HepG2 (cell line): ENCODE data around the gene GALNT17. TPM values are rescaled to one million over a fixed set of nuclear protein-coding genes. Genes with fewer than 3 reads are reported as not detected.

Experiments used
- ATAC-seq: fragments of 200-7000 bp; cut with Tn5 transposase; 3 replicates; pipeline ENCODE4 v1.9.1; 2020; ENCODE audit warnings: mild to moderate bottlenecking, moderate library complexity
- BruUV-seq: library from RNA; stranded (reverse); fragments of 400-500 nt; replicated peaks from 2 replicates; lab custom pipeline; 2021; lab: Mats Ljungman, UMichigan
- CTCF ChIA-PET: fragments of 300-600 bp; formaldehyde crosslinking; extraction: SDS; loops from one replicate; lab custom pipeline; 2021; ENCODE audit warnings: low total read pairs, inconsistent platforms, low intra/inter-chr PET ratio; lab: Yijun Ruan, JAX
- POLR2A ChIA-PET: fragments of 350-600 bp; sonication (Branson Sonifier 250); formaldehyde crosslinking; loops from one replicate; lab custom pipeline; 2020; ENCODE audit warnings: antibody characterized with exemption, inconsistent platforms; lab: Yijun Ruan, JAX
- DNase-seq: peaks from one replicate; pipeline ENCODE4 v3.0.0-alpha.2; 2015; ENCODE audit warnings: low spot score
- FAIRE-seq: peaks from 3 replicates; lab custom pipeline; 2011; peaks lifted over from hg19 to GRCh38; lab: Jason Lieb, UNC
- H2AFZ ChIP-seq: one replicate; pipeline ENCODE4 v1.6.1; 2011; ENCODE audit warnings: low read length, inconsistent platforms
- H3K27ac ChIP-seq: fragments of 300-600 bp; 3 replicates; pipeline ENCODE4 v1.8.0; 2011; ENCODE audit warnings: mixed run types, mild to moderate bottlenecking, mixed read lengths, low read length, inconsistent platforms; ENCODE audit not compliant: insufficient read depth; ENCODE audit errors: extremely low read length
- H3K27me3 ChIP-seq, 2 experiments: fragments of 200-600 bp in 1 of 2; 2 replicates in 1 of 2; 3 replicates in 1 of 2; pipeline versions ENCODE4 v1.6.0 to v1.8.0; 2011; ENCODE audit warnings: low read length in 2 of 2, mild to moderate bottlenecking in 2 of 2, moderate library complexity in 2 of 2, inconsistent platforms in 1 of 2; ENCODE audit not compliant: insufficient read depth in 2 of 2, control insufficient read depth in 1 of 2
- H3K36me3 ChIP-seq, 2 experiments: fragments of 200-600 bp in 1 of 2; replicated peaks in 1 of 2; 2 replicates in 1 of 2; 3 replicates in 1 of 2; pipeline versions ENCODE4 v1.5.1 to v1.8.0; 2011; ENCODE audit warnings: low read length in 2 of 2, inconsistent platforms in 1 of 2; ENCODE audit not compliant: insufficient read depth in 2 of 2, control insufficient read depth in 1 of 2
- H3K4me1 ChIP-seq: 2 replicates; pipeline ENCODE4 v1.5.1; 2012; ENCODE audit warnings: low read length, inconsistent platforms; ENCODE audit not compliant: insufficient read depth
- H3K4me2 ChIP-seq: 2 replicates; pipeline ENCODE4 v1.6.0; 2011; ENCODE audit warnings: low read depth, low read length, inconsistent platforms
- H3K4me3 ChIP-seq, 3 experiments: fragments of 200-600 bp in 1 of 3; sonication (generic), shearing (Covaris generic) in 1 of 3; replicated peaks in 1 of 3; 2 replicates each; pipeline ENCODE4 v1.5.1; 2011 to 2016; ENCODE audit warnings: low read length in 3 of 3, inconsistent platforms in 2 of 3, low read depth in 2 of 3, mild to moderate bottlenecking in 2 of 3, control low read depth in 1 of 3, mixed read lengths in 1 of 3; ENCODE audit not compliant: insufficient read depth in 1 of 3
- H3K79me2 ChIP-seq: one replicate; pipeline ENCODE4 v1.6.1; 2011; ENCODE audit warnings: low read length, inconsistent platforms; ENCODE audit not compliant: insufficient read depth
- H3K9ac ChIP-seq: 2 replicates; pipeline ENCODE4 v1.6.0; 2011; ENCODE audit warnings: mild to moderate bottlenecking, low read depth, low read length, inconsistent platforms; ENCODE audit not compliant: insufficient read depth
- H3K9me3 ChIP-seq: 2 replicates; pipeline ENCODE4 v1.5.1; 2012; ENCODE audit warnings: mild to moderate bottlenecking, low read length
- H4K20me1 ChIP-seq: 2 replicates; pipeline ENCODE4 v1.6.0; 2011; ENCODE audit warnings: inconsistent platforms, mild to moderate bottlenecking, low read length, moderate library complexity; ENCODE audit not compliant: insufficient read depth
- CENPBD1 ChIP-seq: sonication (generic); formaldehyde crosslinking; IDR thresholded peaks from 2 replicates; pipeline ENCODE4 v1.8.0; 2022; ENCODE audit warnings: missing genetic modification reagents, low read depth, mild to moderate bottlenecking, borderline replicate concordance
- HMGXB4 ChIP-seq, 2 experiments: sonication (generic) in 1 of 2; formaldehyde crosslinking in 1 of 2; IDR thresholded peaks; 2 replicates each; pipeline versions ENCODE4 v1.4.0 to v1.6.1; 2018 to 2020; ENCODE audit warnings: missing genetic modification reagents in 2 of 2, borderline replicate concordance in 1 of 2, low read depth in 1 of 2, mild to moderate bottlenecking in 1 of 2, missing biosample characterization in 1 of 2
- KAT8 ChIP-seq: IDR thresholded peaks from 2 replicates; pipeline ENCODE4 v1.6.1; 2016; ENCODE audit warnings: missing genetic modification reagents, missing compliant biosample characterization
- KDM4B ChIP-seq: sonication (generic); formaldehyde crosslinking; IDR thresholded peaks from 2 replicates; pipeline ENCODE4 v1.4.0; 2020; ENCODE audit warnings: missing genetic modification reagents
- MATR3 ChIP-seq: sonication (generic); formaldehyde crosslinking; IDR thresholded peaks from 2 replicates; pipeline ENCODE4 v1.4.0; 2020; ENCODE audit warnings: missing genetic modification reagents
- NBN ChIP-seq: fragments of 450-650 bp; conservative IDR thresholded peaks from 2 replicates; pipeline ENCODE4 v1.6.1; 2017
- NFE2L2 ChIP-seq: fragments of 150-350 bp; IDR thresholded peaks from 2 replicates; pipeline ENCODE4 v1.6.1; 2014; ENCODE audit warnings: low read length
- REXO4 ChIP-seq: sonication (generic); formaldehyde crosslinking; IDR thresholded peaks from 2 replicates; pipeline ENCODE4 v1.8.0; 2022; ENCODE audit warnings: missing genetic modification reagents, mild to moderate bottlenecking, borderline replicate concordance
- SP2 ChIP-seq: sonication (generic); formaldehyde crosslinking; IDR thresholded peaks from 2 replicates; pipeline ENCODE4 v1.5.1; 2020; ENCODE audit warnings: mild to moderate bottlenecking, missing genetic modification reagents
- ZNF121 ChIP-seq: sonication (generic); formaldehyde crosslinking; IDR thresholded peaks from 2 replicates; pipeline ENCODE4 v1.5.0; 2020; ENCODE audit warnings: mild to moderate bottlenecking, missing genetic modification reagents
- ZNF142 ChIP-seq: sonication (generic); formaldehyde crosslinking; IDR thresholded peaks from 2 replicates; pipeline ENCODE4 v1.4.0; 2020; ENCODE audit warnings: missing genetic modification reagents
- ZNF567 ChIP-seq: sonication (generic); formaldehyde crosslinking; IDR thresholded peaks from 2 replicates; pipeline ENCODE4 v1.8.1; 2023; ENCODE audit warnings: mild to moderate bottlenecking, missing genetic modification reagents, borderline replicate concordance
- WGBS: methylation state at CpG from one replicate; pipeline ENCODE4 v1.1.6; 2017; ENCODE audit warnings: low lambda C conversion rate; 5-methylcytosine and 5-hydroxymethylcytosine counted together
- in situ Hi-C: cut with HindIII; loops from 2 replicates; pipeline ENCODE4 v1.10.0; 2017; ENCODE audit warnings: low pct_unique_long_range_greater_than_20kb; ENCODE audit not compliant: extremely low pct_ligation_motif_present
- intact Hi-C: fragments of 100-400 bp; cut with micrococcal nuclease; formaldehyde crosslinking; loops from one replicate; pipeline ENCODE4 v1.10.0; 2022; ENCODE audit not compliant: unreplicated experiment
- polyA plus RNA-seq, 8 experiments: library from polyadenylated mRNA; depleted of rRNA in 3 of 8; stranded (reverse) in 7 of 8; unstranded in 1 of 8; fragments of >200 nt; fragmentation: Illumina TruSeq in 4 of 8; extraction: Trizol in 4 of 8; gene quantifications; 2 replicates each; pipeline versions ENCODE4 v1.2.1 to v1.2.3, GENCODE V29; 2011 to 2016; ENCODE audit warnings: low read depth in 4 of 8, missing spikeins in 1 of 8, mixed read lengths in 1 of 8; ENCODE audit not compliant: insufficient read depth in 1 of 8
- total RNA-seq, 5 experiments: library from RNA; depleted of rRNA; stranded (reverse); fragments of >200 nt; fragmentation: Illumina TruSeq; extraction: Trizol; gene quantifications; 2 replicates each; pipeline ENCODE4 v1.2.3, GENCODE V29; 2016; ENCODE audit warnings: low read depth in 1 of 5

The GALNT17 gene
- total and polyA plus RNA-seq, 2 of the 13 experiments (the other 11 are each of a cell fraction or from before 2014, with no cell fraction given): not detected

- Histone ChIP-seq H3K4me2 (no peak overlapping the region), H3K36me3 (no peaks in the 10 kb centered on the region), H3K79me2 (no peaks in the 10 kb centered on the region), H2AFZ (no peak overlapping the region), H3K4me1 (no peaks in the 10 kb centered on the region), H3K9me3 (peaks cover 10% of the 10 kb centered on the region), H3K9ac (no peak overlapping the region), H3K4me3 (no peak overlapping the region), H3K27ac (no peak overlapping the region), H4K20me1 (no peaks in the 10 kb centered on the region), H3K27me3 (no peaks in the 10 kb centered on the region)
- POLR2A ChIA-PET: no interaction called here
- in situ Hi-C loops (no loop called here), intact Hi-C loops (no loop called here)
- no peak for TF ChIP-seq ZNF121
- TF ChIP-seq SP2: no peak
- TF ChIP-seq MATR3: no peak
- no peak for TF ChIP-seq KDM4B (CRISPR knock-in tag)
- TF ChIP-seq NBN: no peak
- TF ChIP-seq ZNF567 (CRISPR knock-in tag): no peak
- no peak for TF ChIP-seq NFE2L2
- TF ChIP-seq REXO4 (CRISPR knock-in tag): no peak
- no peak for TF ChIP-seq KAT8
- no peak for TF ChIP-seq HMGXB4 (CRISPR knock-in tag; IDR thresholded peaks at IDR 0.05; ENCODE audit: borderline replicate concordance in 1 of 2, low read depth in 1 of 2)
- no peak for TF ChIP-seq CENPBD1
- no peak for TF ChIP-seq ZNF142 (CRISPR knock-in tag)
- WGBS: 29% methylated on average over 6 of the region's 6 CpGs
- BruUV-seq: no TSS peak
- FAIRE-seq (no peak), ATAC-seq (no peak), DNase-seq (no peak)
- CTCF ChIA-PET: no interaction called here
These were observed 338.4 kb downstream of the GALNT17 start for GRCh38 chr7:71470326-71470725.
